ENCODE results near the gene CORO6. TPM values are rescaled to one million over a fixed set of nuclear protein-coding genes. Genes with fewer than 3 reads are reported as not detected.

CORO6 gene
- total and polyA plus RNA-seq, 2 of the 4 experiments (the other 2 are of a cell fraction), result 3.4 to 7.6 TPM

- Histone ChIP-seq H3K9me3 (ENCODE audit: control insufficient read depth, insufficient read depth, low read length) (no peaks in the 10 kb centered on the region), H3K4me3 (ENCODE audit: insufficient read depth, low read depth, low read length) (no peak overlapping the region), H2AK9ac (replicated peaks; ENCODE audit: low read depth, low read length, poor library complexity) (no peak overlapping the region), H2BK120ac (ENCODE audit: low read depth, low read length) (no peak overlapping the region), H2BK20ac (ENCODE audit: low read depth, low read length) (peak overlapping the region; percentile 12; the same call in 1 of the 2 replicates), H3K4ac (ENCODE audit: low read depth, low read length) (peak overlapping the region; percentile 3; the same call in 1 of the 2 replicates), H3K9me1 (ENCODE audit: insufficient read depth, low read length) (peaks cover 7% of the 10 kb centered on the region), H4K91ac (ENCODE audit: insufficient read depth, low read depth, low read length) (no peak overlapping the region), H3K14ac (replicated peaks; ENCODE audit: low read depth, low read length) (0 out of 2 replicates have a peak overlapping the region, but pooled peaks have one; percentile 51), H3K4me2 (ENCODE audit: low read depth, low read length) (peak overlapping the region; percentile 57), H2BK5ac (ENCODE audit: low read depth, low read length, poor library complexity, severe bottlenecking) (peak overlapping the region; percentile 17), H3K18ac (ENCODE audit: low read depth, low read length) (peak overlapping the region; percentile 24; the same call in 1 of the 2 replicates), H4K20me1 (ENCODE audit: insufficient read depth, low read length) (no peaks in the 10 kb centered on the region), H3K36me3 (ENCODE audit: control insufficient read depth, insufficient read depth, low read length) (peaks cover 5% of the 10 kb centered on the region), H2BK15ac (ENCODE audit: low read depth, low read length) (no peak overlapping the region), H4K8ac (ENCODE audit: low read depth in 2 of 2, low read length in 2 of 2) (no peak overlapping the region), H3K23ac (ENCODE audit: low read depth, low read length) (no peak overlapping the region; the same call in 1 of the 2 replicates), H2AK5ac (ENCODE audit: low read depth, low read length) (no peak overlapping the region), H4K5ac (ENCODE audit: low read depth, low read length) (no peak overlapping the region), H2AFZ (replicated peaks; ENCODE audit: low read length, poor library complexity) (no peak overlapping the region), H3K79me1 (ENCODE audit: low read depth in 1 of 2, low read length in 2 of 2) (0 out of 4 replicates have a peak, but pooled peaks cover 0 to 2% of the 10 kb centered on the region in 2 experiments), H3K56ac (ENCODE audit: extremely low read depth, insufficient read depth, low read length) (no peak overlapping the region), H3K27ac (ENCODE audit: insufficient read depth, low read length) (peak overlapping the region; percentile 93; the same call in 1 of the 2 replicates), H3K9ac (ENCODE audit: low read depth, low read length) (no peak overlapping the region), H3K4me1 (ENCODE audit: control insufficient read depth, insufficient read depth, low read length) (peaks cover 18% of the 10 kb centered on the region), H3K27me3 (ENCODE audit: control insufficient read depth, insufficient read depth, low read length) (no peaks in the 10 kb centered on the region)
- DNase-seq (peak; percentile 82), ATAC-seq (ENCODE audit: low read depth) (peak; percentile 71)
- POLR2A ChIA-PET (ENCODE audit: unreplicated experiment), result no interaction called here
- CTCF ChIA-PET, result no interaction called here
- in situ Hi-C loops (cut with MboI; ENCODE audit: low sequenced_read_pairs) (loop anchor here (10.0 kb wide), 1 partner anchor 289 kb away; the partner anchor contains the start of gene SSH2), intact Hi-C loops (cut with micrococcal nuclease) (loop anchor here (2.0 kb wide), 1 partner anchor 25 kb away; no protein-coding TSS in a partner anchor), dilution Hi-C loops (cut with HindIII; ENCODE audit: low sequenced_read_pairs, unreplicated experiment) (no loop called here)
- no TSS peak for BruUV-seq (replicated peaks)
- TF ChIP-seq, protein P1, sequence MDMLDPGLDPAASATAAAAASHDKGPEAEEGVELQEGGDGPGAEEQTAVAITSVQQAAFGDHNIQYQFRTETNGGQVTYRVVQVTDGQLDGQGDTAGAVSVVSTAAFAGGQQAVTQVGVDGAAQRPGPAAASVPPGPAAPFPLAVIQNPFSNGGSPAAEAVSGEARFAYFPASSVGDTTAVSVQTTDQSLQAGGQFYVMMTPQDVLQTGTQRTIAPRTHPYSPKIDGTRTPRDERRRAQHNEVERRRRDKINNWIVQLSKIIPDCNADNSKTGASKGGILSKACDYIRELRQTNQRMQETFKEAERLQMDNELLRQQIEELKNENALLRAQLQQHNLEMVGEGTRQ (IDR thresholded peaks at IDR 0.05; ENCODE audit: low read depth, low read length), result peak; percentile 91
- TF ChIP-seq BHLHE40 (IDR thresholded peaks at IDR 0.05; ENCODE audit: low read depth, low read length) (peak; percentile 73), MAZ (IDR thresholded peaks at IDR 0.05; ENCODE audit: borderline replicate concordance, low read depth, low read length) (no peak), CEBPB (IDR thresholded peaks at IDR 0.05; ENCODE audit: low read depth, low read length) (peak; percentile 86), NFE2L2 (IDR thresholded peaks at IDR 0.05; ENCODE audit: low read depth, low read length) (no peak)
- WGBS, 2 experiments (ENCODE audit: extremely low coverage in 2 of 2, insufficient read length in 1 of 2), result no CpG with 5 or more reads among the region's 5 CpGs
Observed at GRCh38 chr17:29645515-29646051, 22.9 kb upstream of the CORO6 start.
